CD14-positive monocyte (primary cell): ENCODE data around the gene FCHO1. TPM values are rescaled to one million over a fixed set of nuclear protein-coding genes. Genes with fewer than 3 reads are reported as not detected.

Experiments
- DNase-seq, 3 donors: peaks; one replicate each; pipeline ENCODE4 v3.0.0-alpha.2; 2011 to 2022
- H2AFZ ChIP-seq: 2 replicates; pipeline ENCODE4 v1.6.0; 2012; ENCODE audit warnings: mild to moderate bottlenecking, low read depth, low read length, inconsistent platforms; ENCODE audit not compliant: insufficient read depth, poor library complexity, severe bottlenecking
- H3K27ac ChIP-seq, 2 donors: 1 replicate in 1 of 2; 2 replicates in 1 of 2; pipeline ENCODE4 v1.5.1; 2012 to 2013; ENCODE audit warnings: low read length in 2 of 2, control low read depth in 1 of 2, inconsistent platforms in 1 of 2, low read depth in 1 of 2, mild to moderate bottlenecking in 1 of 2
- H3K27me3 ChIP-seq, 2 donors: one replicate each; pipeline versions ENCODE4 v1.6.0 to v1.6.1; 2011 to 2013; ENCODE audit warnings: low read length in 2 of 2; ENCODE audit not compliant: control insufficient read depth in 2 of 2, insufficient read depth in 2 of 2
- H3K36me3 ChIP-seq, 2 donors: replicated peaks in 1 of 2; 1 replicate in 1 of 2; 2 replicates in 1 of 2; pipeline versions ENCODE4 v1.5.1 to v1.6.1; 2012 to 2013; ENCODE audit warnings: low read length in 2 of 2, control low read depth in 1 of 2, inconsistent platforms in 1 of 2, mild to moderate bottlenecking in 1 of 2; ENCODE audit not compliant: insufficient read depth in 2 of 2, control insufficient read depth in 1 of 2
- H3K4me1 ChIP-seq, 2 donors: 1 replicate in 1 of 2; 2 replicates in 1 of 2; pipeline versions ENCODE4 v1.5.1 to v1.6.1; 2012 to 2013; ENCODE audit warnings: low read length in 2 of 2, control low read depth in 1 of 2, inconsistent platforms in 1 of 2, mild to moderate bottlenecking in 1 of 2, moderate library complexity in 1 of 2; ENCODE audit not compliant: insufficient read depth in 2 of 2, control insufficient read depth in 1 of 2
- H3K4me2 ChIP-seq: replicated peaks from 2 replicates; pipeline ENCODE3; 2012; ENCODE audit warnings: low read length, moderate library complexity, mild to moderate bottlenecking; ENCODE audit not compliant: poor library complexity, severe bottlenecking; ENCODE audit errors: extremely low read depth
- H3K4me3 ChIP-seq, 3 experiments: fragments of 200-600 bp in 1 of 3; sonication (generic) in 1 of 3; replicated peaks in 1 of 3; 1 replicate in 2 of 3; 2 replicates in 1 of 3; pipeline ENCODE4 v1.5.1; 2011 to 2013; ENCODE audit warnings: low read length in 3 of 3, mild to moderate bottlenecking in 3 of 3, control low read depth in 2 of 3, low read depth in 2 of 3, inconsistent platforms in 1 of 3, moderate library complexity in 1 of 3
- H3K79me2 ChIP-seq: 2 replicates; pipeline ENCODE4 v1.6.0; 2012; ENCODE audit warnings: mild to moderate bottlenecking, control low read depth, inconsistent platforms, low read length, moderate library complexity; ENCODE audit not compliant: insufficient read depth
- H3K9ac ChIP-seq: 2 replicates; pipeline ENCODE4 v1.6.0; 2017; ENCODE audit warnings: low read length, mild to moderate bottlenecking; ENCODE audit not compliant: insufficient read depth, poor library complexity, severe bottlenecking
- H3K9me3 ChIP-seq, 2 donors: replicated peaks in 1 of 2; 1 replicate in 1 of 2; 2 replicates in 1 of 2; pipeline versions ENCODE4 v1.5.1 to v1.6.1; 2012 to 2013; ENCODE audit warnings: low read length in 2 of 2, control low read depth in 1 of 2; ENCODE audit not compliant: control insufficient read depth in 1 of 2, insufficient read depth in 1 of 2
- H4K20me1 ChIP-seq: 2 replicates; pipeline ENCODE4 v1.6.0; 2012; ENCODE audit warnings: mild to moderate bottlenecking, low read length, control low read depth, moderate library complexity; ENCODE audit not compliant: insufficient read depth
- H3K27ac Mint-ChIP-seq, 7 donors: one replicate each; pipeline ENCODE4 v1.8.0; 2020; ENCODE audit warnings: mild to moderate bottlenecking in 7 of 7, mixed read lengths in 7 of 7, moderate library complexity in 6 of 7, inconsistent platforms in 2 of 7
- H3K27me3 Mint-ChIP-seq, 3 donors: one replicate each; pipeline ENCODE4 v1.8.0; 2021 to 2022; ENCODE audit warnings: low read depth in 3 of 3, mild to moderate bottlenecking in 3 of 3, mixed read lengths in 3 of 3, moderate library complexity in 3 of 3, inconsistent platforms in 1 of 3
- H3K36me3 Mint-ChIP-seq, 2 donors: one replicate each; pipeline ENCODE4 v1.8.0; 2020; ENCODE audit warnings: mixed read lengths in 2 of 2, inconsistent platforms in 1 of 2, mild to moderate bottlenecking in 1 of 2
- H3K4me1 Mint-ChIP-seq: one replicate; pipeline ENCODE4 v1.8.0; 2020; ENCODE audit warnings: mild to moderate bottlenecking, mixed read lengths
- H3K4me3 Mint-ChIP-seq, 2 donors: one replicate each; pipeline ENCODE4 v1.8.0; 2020; ENCODE audit warnings: mild to moderate bottlenecking in 2 of 2, mixed read lengths in 2 of 2, moderate library complexity in 1 of 2
- H3K9me3 Mint-ChIP-seq, 7 donors: one replicate each; pipeline ENCODE4 v1.8.0; 2020 to 2022; ENCODE audit warnings: mixed read lengths in 7 of 7, mild to moderate bottlenecking in 6 of 7, moderate library complexity in 6 of 7, inconsistent platforms in 2 of 7
- CTCF ChIP-seq: fragments of 200-600 bp; IDR thresholded peaks from one replicate; pipeline ENCODE4 v1.8.0; 2022; ENCODE audit warnings: antibody characterized with exemption, mild to moderate bottlenecking
- WGBS: methylation state at CpG from one replicate; pipeline ENCODE4 v1.1.5; 2013; ENCODE audit warnings: missing lambda C conversion rate; ENCODE audit not compliant: insufficient coverage; 5-methylcytosine and 5-hydroxymethylcytosine counted together
- intact Hi-C, 2 donors: fragments of 100-400 bp; cut with micrococcal nuclease; formaldehyde crosslinking; loops; one replicate each; pipeline versions ENCODE4 v1.15.0 to v1.15.1; 2023
- polyA plus RNA-seq, 3 donors: library from polyadenylated mRNA; depleted of rRNA in 1 of 3; unstranded in 2 of 3; stranded (reverse) in 1 of 3; fragments of 300-500 nt in 2 of 3; fragments of >200 nt in 1 of 3; fragmentation: Illumina TruSeq in 2 of 3; gene quantifications; 1 replicate in 2 of 3; 2 replicates in 1 of 3; pipeline ENCODE4 v1.2.3, GENCODE V29; 2012 to 2021

The FCHO1 gene
- polyA plus RNA-seq, 3 donors, result 11.4 to 32.0 (median 13.4) TPM

- Mint-ChIP-seq H3K4me3 (no peak overlapping the region), H3K4me1 (peaks cover 7% of the 10 kb centered on the region), H3K27ac (peak overlapping the region in 3 of 7 donors; percentile 30 to 50 (median 35)), H3K36me3 (peaks cover 67 to 83% of the 10 kb centered on the region in 2 donors), H3K9me3 (peaks cover 2 to 7% (median 5%) of the 10 kb centered on the region in 7 donors), H3K27me3 (no peaks in the 10 kb centered on the region)
- Histone ChIP-seq H3K27ac (no peak overlapping the region), H3K79me2 (no peaks in the 10 kb centered on the region), H3K4me1 (peaks cover 5 to 9% of the 10 kb centered on the region in 2 donors), H2AFZ (no peak overlapping the region), H3K4me2 (no peak overlapping the region), H3K36me3 (peaks cover 49 to 69% of the 10 kb centered on the region in 2 donors), H4K20me1 (no peaks in the 10 kb centered on the region), H3K4me3 (no peak overlapping the region), H3K9me3 (peaks cover 0 to 5% of the 10 kb centered on the region in 2 donors), H3K27me3 (no peaks in the 10 kb centered on the region), H3K9ac (no peak overlapping the region)
- WGBS, result 98% methylated on average over 17 of the region's 17 CpGs
- DNase-seq, result no peak
- no peak for TF ChIP-seq CTCF
- intact Hi-C loops, result no loop called here
Measured at GRCh38 chr19:17832443-17833208, 81.3 kb downstream of the FCHO1 start.

- no peaks in the 10 kb centered on the region for H3K4me1 ChIP-seq
- H3K9me3 ChIP-seq, result peaks cover 0 to 5% of the 10 kb centered on the region in 2 donors
- no peak overlapping the region for H2AFZ ChIP-seq
- 97% methylated on average over 11 of the region's 27 CpGs for WGBS
- no peaks in the 10 kb centered on the region for H3K27me3 ChIP-seq
- no peak overlapping the region for H3K4me3 Mint-ChIP-seq
- H3K4me2 ChIP-seq, result no peak overlapping the region
- H3K27ac ChIP-seq, result no peak overlapping the region
- no peaks in the 10 kb centered on the region for H4K20me1 ChIP-seq
- H3K27me3 Mint-ChIP-seq, result no peaks in the 10 kb centered on the region
- H3K36me3 Mint-ChIP-seq, result peaks cover 76 to 97% of the 10 kb centered on the region in 2 donors
- no peak overlapping the region for H3K9ac ChIP-seq
- TF ChIP-seq CTCF, result no peak
- peaks cover 2 to 7% (median 5%) of the 10 kb centered on the region in 7 donors for H3K9me3 Mint-ChIP-seq
- peaks cover 61 to 85% of the 10 kb centered on the region in 2 donors for H3K36me3 ChIP-seq
- no peak for DNase-seq
- H3K4me3 ChIP-seq, result no peak overlapping the region
- H3K4me1 Mint-ChIP-seq, result no peaks in the 10 kb centered on the region
- no peaks in the 10 kb centered on the region for H3K79me2 ChIP-seq
- intact Hi-C loops, result loop anchor here in 1 of 2 donors (5.0 kb wide), 1 partner anchor 32 kb away; no protein-coding TSS in a partner anchor
- no peak overlapping the region for H3K27ac Mint-ChIP-seq
Measured at GRCh38 chr19:17834350-17835181, 83.3 kb downstream of the FCHO1 start.
